ENCODE data around the gene YPEL2.
"Not testable (repeated sequence)": the region's sequence is repeated elsewhere in the genome, so short reads cannot be mapped to it uniquely, and the experiment has no call there.

Gene YPEL2

GRCh38 chr17:59311051-59311468 lies 20.4 kb upstream of the YPEL2 start:
- CTCF ChIA-PET = interaction anchor here (0.6 to 10.0 kb wide), 36 partner anchors 9 to 738 kb away, joined by 3 to 207 read pairs (median 4); no protein-coding TSS in a partner anchor
- POLR2A ChIA-PET = no interaction called here
- peak; percentile 76 for DNase-seq (ENCODE audit: extremely low spot score)
- TF ChIP-seq CTCF (IDR thresholded peaks at IDR 0.05; ENCODE audit: control extremely low read depth, extremely low read depth, low read depth, missing control alignments) = peak; percentile 82

DNA sequence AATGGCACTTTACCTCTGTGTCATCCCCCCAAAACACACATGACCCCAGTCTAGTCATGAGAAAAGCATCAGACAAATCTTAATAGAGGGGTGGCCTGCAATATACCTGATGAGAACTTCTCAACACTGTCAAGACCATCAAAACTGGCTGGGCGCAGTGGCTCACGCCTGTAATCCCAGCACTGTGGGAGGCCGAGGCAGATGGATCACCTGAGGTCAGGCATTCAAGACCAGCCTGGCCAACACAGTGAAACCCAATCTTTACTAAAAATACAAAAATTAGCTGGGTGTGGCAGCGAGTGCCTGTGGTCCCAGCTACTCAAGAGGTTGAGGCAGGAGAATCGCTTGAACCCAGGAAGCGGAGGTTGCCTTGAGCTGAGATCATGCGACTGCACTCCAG lies 19.9 kb upstream of the YPEL2 start:
- CTCF ChIA-PET = interaction anchor here (0.7 to 10.0 kb wide), 23 partner anchors 8 to 725 kb away, joined by 3 to 207 read pairs (median 4); no protein-coding TSS in a partner anchor
- DNase-seq (ENCODE audit: extremely low spot score); POLR2A ChIA-PET: not testable (repeated sequence)

- DNase-seq (ENCODE audit: extremely low spot score) = no peak
- TF ChIP-seq CTCF (IDR thresholded peaks at IDR 0.05; ENCODE audit: control extremely low read depth, extremely low read depth, low read depth, missing control alignments) = no peak
- ChIA-PET POLR2A (no interaction called here), CTCF (interaction anchor here (0.8 to 10.0 kb wide), 7 partner anchors 10 to 137 kb away, joined by 3 to 207 read pairs (median 5); no protein-coding TSS in a partner anchor)
These were observed 15.6 kb upstream of the YPEL2 start for GRCh38 chr17:59315866-59316265.

DNA sequence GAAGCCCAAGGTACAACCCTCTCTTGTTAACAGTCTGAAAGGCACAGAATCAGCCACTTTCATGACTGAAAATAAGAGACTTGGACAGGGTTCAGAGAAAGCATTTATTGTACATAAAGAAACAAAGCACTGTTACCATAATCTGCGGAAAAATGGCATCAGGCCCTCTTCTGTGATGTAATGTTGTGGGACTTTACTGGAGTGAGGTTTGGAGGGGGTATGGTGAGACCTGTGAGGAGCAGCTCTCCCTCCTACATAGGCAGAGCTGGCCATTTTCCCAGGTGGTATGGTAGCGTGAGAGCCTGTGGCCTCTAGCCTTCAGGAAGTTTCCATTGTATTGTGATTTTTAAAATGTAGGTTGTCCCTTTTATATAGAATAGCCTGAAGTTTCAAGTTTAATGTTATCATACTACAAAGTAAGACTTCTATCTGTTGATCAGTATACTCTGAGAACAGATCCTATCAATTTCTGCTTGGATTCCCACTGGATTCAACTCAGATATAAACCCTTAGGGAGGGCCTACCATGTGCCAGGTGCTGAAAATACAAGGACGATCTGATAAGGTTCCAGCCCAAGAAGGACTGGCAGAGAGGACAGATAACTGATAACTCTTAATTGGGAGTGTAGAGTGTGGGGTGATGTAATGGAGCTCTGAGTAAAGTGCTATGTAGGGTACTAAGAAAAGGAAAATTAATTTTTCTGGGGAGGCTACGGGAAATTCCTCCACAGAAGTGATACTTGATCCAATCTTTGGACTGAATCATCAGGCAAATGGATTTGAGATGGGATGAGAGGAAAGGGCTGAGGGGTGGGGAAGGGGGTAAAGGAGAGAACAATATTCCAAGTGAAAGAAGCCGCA lies 4.1 kb upstream of the YPEL2 start:
- ChIA-PET POLR2A (interaction anchor here (0.5 to 0.6 kb wide), 2 partner anchors 9 to 113 kb away, joined by 3 read pairs; no protein-coding TSS in a partner anchor), CTCF (interaction anchor here (1.8 to 5.4 kb wide), 2 partner anchors 17 to 107 kb away, joined by 4 to 170 read pairs; no protein-coding TSS in a partner anchor)
- no peak for TF ChIP-seq CTCF (IDR thresholded peaks at IDR 0.05; ENCODE audit: control extremely low read depth, extremely low read depth, low read depth, missing control alignments)
- DNase-seq (ENCODE audit: extremely low spot score) = no peak

GRCh38 chr17:59327981-59328290 lies 3.5 kb upstream of the YPEL2 start:
- CTCF ChIA-PET = interaction anchor here (1.8 to 5.4 kb wide), 3 partner anchors 9 to 106 kb away, joined by 4 to 170 read pairs (median 39); no protein-coding TSS in a partner anchor

DNA sequence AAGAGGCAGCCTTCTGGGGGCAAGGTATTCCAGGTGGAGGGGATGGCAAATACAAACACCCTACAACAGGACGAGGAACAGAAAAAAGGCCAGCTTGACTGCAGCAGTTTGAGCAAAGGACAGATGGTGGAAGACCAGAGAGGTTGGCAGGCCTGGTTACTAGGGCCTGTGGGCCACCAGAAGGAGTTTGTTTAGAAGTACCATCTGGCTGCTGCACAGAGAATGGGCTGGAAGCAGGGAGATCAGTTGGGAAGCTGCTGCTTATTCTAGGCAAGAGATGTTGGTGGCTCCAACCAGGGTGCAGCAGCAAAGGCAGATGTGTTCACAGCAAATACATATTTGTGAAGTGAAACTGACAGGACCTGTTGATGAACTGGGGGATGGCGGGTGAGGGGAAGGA lies 2.9 kb upstream of the YPEL2 start:
- POLR2A ChIA-PET = no interaction called here
- no peak for DNase-seq (ENCODE audit: extremely low spot score)
- TF ChIP-seq CTCF (IDR thresholded peaks at IDR 0.05; ENCODE audit: control extremely low read depth, extremely low read depth, low read depth, missing control alignments) = no peak
- CTCF ChIA-PET = interaction anchor here (1.8 to 5.4 kb wide), 6 partner anchors 9 to 193 kb away, joined by 4 to 170 read pairs (median 8); no protein-coding TSS in a partner anchor

More at GRCh38 chr17:59327981-59328290, 3.5 kb upstream of the YPEL2 start:
- DNase-seq (ENCODE audit: extremely low spot score) = no peak
- POLR2A ChIA-PET = interaction anchor here (0.6 kb wide), 1 partner anchor 9 kb away, joined by 3 read pairs; no protein-coding TSS in a partner anchor
- TF ChIP-seq CTCF (IDR thresholded peaks at IDR 0.05; ENCODE audit: control extremely low read depth, extremely low read depth, low read depth, missing control alignments) = no peak

Measured in GM10248 (cell line).